ENCODE measurements around the gene ASAP2.

Gene ASAP2

GRCh38 chr2:9300829-9301453, 94.3 kb downstream of the ASAP2 start:
- no peak for DNase-seq

GRCh38 chr2:9302755-9303154, 96.1 kb downstream of the ASAP2 start:
- DNase-seq = no peak

GRCh38 chr2:9303528-9304225, 97.1 kb downstream of the ASAP2 start:
- DNase-seq = no peak

- no peak for DNase-seq
These were observed 100.3 kb downstream of the ASAP2 start for GRCh38 chr2:9306911-9307310.

- DNase-seq = no peak
These were observed 100.9 kb downstream of the ASAP2 start for GRCh38 chr2:9307535-9307934.

GRCh38 chr2:9308186-9308955, 101.8 kb downstream of the ASAP2 start:
- no peak for DNase-seq

GRCh38 chr2:9309147-9309546, 102.5 kb downstream of the ASAP2 start:
- no peak for DNase-seq

- DNase-seq = no peak
These were observed 103.8 kb downstream of the ASAP2 start for GRCh38 chr2:9310377-9310776.

GRCh38 chr2:9310798-9311197, 104.2 kb downstream of the ASAP2 start:
- no peak for DNase-seq

- no peak for DNase-seq
These were observed 104.9 kb downstream of the ASAP2 start for GRCh38 chr2:9311488-9311887.

GRCh38 chr2:9312591-9312990, 106.0 kb downstream of the ASAP2 start:
- DNase-seq = no peak

GRCh38 chr2:9313443-9313842, 106.8 kb downstream of the ASAP2 start:
- no peak for DNase-seq

- DNase-seq = no peak
These were observed 108.8 kb downstream of the ASAP2 start for GRCh38 chr2:9315280-9315847.

- no peak for DNase-seq
These were observed 110.9 kb downstream of the ASAP2 start for GRCh38 chr2:9317559-9317958.

GRCh38 chr2:9318461-9319337, 112.1 kb downstream of the ASAP2 start:
- DNase-seq = no peak

- no peak for DNase-seq
These were observed 112.7 kb downstream of the ASAP2 start for GRCh38 chr2:9319338-9319715.

- DNase-seq = no peak
These were observed 116.0 kb downstream of the ASAP2 start for GRCh38 chr2:9322576-9322975.

- no peak for DNase-seq
These were observed 118.8 kb downstream of the ASAP2 start for GRCh38 chr2:9325428-9325827.

- DNase-seq = no peak
These were observed 120.4 kb downstream of the ASAP2 start for GRCh38 chr2:9326975-9327374.

GRCh38 chr2:9327873-9328352, 121.3 kb downstream of the ASAP2 start:
- DNase-seq = peak; percentile 54

- no peak for DNase-seq
These were observed 122.3 kb downstream of the ASAP2 start for GRCh38 chr2:9328931-9329330.

- no peak for DNase-seq
These were observed 122.9 kb downstream of the ASAP2 start for GRCh38 chr2:9329497-9329896.

Measured in NCI-H2029 (cell line).